Suppressor macrophage treated with lipopolysaccharide for 1 hour (primary cell): ENCODE measurements around the gene ECE1.

Experiments
- DNase-seq, 3 donors: peaks; one replicate each; pipeline ENCODE4 v3.0.0-alpha.2; 2020 to 2022

Gene ECE1

DNA sequence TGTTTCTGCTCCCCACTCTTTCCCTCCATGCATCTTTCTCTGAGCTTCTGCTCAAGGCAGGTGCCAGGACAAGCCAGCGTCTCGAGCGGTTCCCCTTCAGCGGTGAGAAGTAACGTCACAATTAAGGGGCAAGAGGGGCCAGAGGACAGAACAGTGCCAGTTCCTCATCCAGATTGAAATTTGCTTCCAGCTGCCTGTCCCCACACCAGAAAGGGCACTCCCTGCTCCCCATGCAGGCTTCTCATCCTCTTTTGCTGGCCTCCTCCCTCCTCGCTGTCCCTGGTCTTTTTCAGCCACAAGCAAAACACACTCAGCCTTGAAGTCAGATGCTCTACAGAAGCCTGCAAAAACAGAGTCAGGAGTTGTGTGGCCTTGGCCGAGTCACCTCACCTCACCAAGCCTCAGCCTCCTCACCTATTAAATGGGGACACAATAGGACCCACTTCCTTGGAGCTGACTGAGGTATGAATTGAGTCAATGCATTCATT lies 35.0 kb upstream of the ECE1 start:
- peak; percentile 45 to 67 (median 61) for DNase-seq

DNA sequence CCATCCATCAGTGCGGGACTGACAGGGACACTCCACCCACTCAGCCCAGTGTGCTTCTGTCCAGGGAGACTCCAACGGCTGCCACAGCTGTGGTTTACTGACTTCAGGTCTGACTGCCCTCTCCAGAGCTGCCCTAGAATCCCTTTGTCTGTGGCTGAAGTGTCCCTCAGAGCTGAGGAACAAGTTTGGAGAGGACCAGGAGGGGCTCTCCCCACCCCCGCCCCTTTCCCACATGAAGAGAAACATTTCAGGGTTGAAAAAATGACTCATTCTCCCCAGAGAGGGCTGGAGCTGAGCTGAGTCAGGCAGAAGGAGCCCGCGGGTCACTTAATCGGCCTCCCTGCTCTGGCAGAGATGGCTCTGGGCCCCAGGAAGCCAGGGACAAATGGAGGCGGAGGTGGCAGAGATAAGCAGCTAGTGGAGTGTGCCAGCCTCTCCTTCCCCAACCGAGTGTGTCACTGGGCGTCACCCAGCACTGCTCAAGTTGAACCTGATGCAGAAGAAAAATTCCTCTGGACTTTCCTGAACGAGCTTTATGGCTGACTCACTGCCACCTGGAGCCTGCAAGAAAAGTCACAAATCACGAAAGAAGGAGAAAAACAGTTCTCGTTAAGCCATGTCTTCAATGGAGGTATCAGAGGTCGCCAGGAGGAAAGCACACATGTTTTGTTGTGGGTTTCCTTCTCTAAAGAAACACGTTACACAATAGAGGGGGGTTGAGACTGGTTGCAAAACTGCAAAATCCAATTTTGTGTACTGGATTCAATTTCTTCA lies 34.3 kb upstream of the ECE1 start:
- peak; percentile 95 to 99 (median 97) for DNase-seq

DNA sequence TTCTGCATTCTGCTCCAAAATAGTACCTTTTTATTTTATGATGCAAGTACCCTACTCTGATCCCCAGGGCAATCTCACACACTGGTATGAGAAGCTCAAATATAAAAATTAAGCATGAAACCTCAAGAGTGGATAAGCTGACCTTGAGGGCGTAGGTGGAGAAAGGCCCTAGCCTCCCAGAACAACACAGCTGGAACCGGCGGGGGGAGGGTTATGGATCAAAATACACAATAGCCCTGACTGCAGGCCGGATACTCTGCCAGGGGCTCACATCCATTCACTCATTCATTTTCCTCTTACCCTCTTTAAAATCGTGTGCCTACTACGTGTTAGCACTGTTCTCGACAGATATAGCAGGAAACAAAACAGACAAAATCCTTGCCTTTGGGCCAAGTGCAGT lies 32.8 kb upstream of the ECE1 start:
- no peak for DNase-seq

DNA sequence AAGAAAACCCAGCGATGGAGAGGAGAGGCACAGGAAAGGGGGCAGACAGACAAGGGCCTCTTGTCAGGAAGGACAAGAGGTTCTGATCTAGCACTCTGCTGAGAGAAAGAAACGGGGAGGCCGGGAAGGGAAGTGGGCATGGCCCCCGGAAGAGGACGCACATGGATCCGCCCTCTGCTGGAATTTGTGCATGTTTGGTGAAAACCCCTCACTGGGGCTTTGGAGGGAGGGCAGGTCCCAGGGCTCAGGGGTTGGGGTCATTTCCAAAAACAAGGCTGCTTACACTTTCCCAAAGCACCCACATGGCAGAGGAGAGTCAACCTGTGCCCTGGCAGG lies 32.4 kb upstream of the ECE1 start:
- DNase-seq, result peak; percentile 39 to 58 (median 46)

DNA sequence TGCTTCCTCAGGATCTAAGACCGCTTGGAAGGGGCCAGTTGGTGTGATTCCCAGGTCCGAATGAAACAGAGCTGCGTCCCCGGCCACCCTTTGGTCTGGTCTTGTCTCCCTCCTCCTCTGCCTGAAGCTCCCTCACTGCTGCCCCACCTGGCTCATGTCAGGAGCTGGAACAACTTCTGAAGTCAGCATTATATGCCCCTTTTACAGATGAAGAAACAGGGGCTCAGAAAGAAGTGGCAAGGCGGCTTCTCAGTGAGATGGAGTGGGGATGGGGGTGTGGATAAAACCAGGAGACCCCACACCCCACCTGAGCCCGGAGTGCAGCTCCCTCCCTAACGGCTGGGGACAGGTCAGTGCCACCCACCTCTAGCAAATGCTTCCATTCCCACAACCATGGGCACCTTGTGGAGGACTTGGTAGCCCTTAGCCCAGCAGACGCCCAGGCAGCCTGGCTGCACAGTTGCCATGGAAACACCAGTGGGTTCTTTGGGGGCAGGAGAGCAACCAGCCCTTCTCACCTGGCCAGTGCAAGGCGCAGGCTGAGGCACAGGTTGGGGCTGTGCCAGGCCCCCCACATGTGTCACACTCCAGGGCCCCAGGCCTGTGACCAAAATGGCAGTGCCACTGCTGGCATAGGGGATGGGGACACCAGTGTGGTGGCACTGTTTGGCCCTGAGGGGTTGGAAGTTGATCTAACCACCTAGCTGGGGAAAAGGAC lies 31.9 kb upstream of the ECE1 start:
- no peak for DNase-seq

DNA sequence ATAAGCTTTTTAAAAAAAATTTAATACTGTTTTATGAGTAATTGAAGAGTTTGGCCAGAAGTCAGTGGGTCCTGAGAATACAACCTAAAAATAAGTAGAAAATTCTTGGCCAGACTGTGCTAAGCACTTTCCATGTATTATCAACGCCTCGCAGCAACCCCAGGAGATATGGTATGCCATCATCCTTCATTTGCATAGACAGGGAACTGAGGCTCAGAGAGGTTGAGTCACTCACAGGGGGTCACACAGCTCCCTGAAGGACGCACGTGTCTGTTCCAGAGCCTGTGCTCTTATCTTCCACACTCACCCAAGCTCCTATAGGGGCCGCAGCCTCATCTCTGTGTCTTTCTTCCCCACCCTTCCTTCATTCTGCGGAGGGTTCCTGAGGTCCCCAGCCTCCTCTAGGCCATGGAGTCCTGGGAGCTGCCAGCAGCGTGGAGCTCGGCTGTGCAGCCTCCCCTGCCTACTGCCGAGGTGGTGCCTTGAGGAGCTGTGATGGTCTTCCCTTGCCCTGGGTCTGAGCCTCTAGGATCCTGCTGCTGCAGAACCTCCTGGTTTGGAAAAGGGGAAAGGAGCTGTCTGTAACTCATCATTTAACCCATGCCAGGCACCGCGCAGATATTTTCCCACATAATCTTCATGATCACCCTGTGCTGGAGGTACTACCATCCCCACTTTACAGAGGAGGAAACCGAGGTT lies 30.3 kb upstream of the ECE1 start:
- no peak for DNase-seq

DNA sequence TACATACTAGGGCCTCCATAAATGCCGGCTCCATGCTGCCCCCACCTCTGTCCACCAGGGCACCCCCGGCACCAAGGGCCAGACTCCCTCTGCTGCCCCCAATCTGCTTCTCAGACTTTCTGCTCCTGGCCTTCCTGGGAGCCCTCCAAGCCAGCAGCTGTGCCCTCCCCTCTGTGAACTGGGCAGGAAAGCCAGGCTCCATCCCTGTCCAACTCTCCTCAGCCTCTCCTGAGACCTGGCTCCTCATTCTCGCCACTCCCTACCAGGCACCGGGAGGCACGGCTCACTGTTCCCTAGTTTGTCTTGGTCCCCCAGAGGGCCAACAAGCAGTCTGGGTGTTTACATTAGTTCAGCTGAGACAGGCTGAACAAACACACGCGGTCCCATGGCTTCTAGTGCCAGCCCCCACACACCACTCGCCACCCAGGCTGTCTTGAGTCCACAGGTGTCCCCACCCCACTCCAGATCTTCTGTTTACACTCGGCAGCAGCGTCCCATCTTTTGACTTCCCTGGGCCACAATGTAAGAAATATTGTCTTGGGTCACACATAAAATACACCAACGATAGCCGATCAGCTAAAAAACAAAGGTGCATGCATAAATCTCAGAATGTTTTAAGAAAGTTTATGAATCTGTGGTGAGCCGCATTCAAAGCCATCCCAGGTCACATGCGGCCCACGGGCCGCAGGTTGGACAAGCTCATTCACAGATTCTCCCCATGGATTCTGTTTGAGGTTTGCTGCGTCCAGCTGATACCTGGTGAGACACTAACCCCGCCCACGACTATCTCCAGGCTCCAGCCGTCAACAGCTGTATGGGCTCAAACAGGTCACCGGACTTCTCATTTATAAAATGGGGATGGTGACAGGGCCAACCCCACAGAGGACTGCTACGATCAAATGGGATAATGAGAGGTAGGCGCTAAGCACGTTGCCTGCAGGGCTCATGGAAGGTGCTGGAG lies 29.5 kb upstream of the ECE1 start:
- DNase-seq, result no peak

DNA sequence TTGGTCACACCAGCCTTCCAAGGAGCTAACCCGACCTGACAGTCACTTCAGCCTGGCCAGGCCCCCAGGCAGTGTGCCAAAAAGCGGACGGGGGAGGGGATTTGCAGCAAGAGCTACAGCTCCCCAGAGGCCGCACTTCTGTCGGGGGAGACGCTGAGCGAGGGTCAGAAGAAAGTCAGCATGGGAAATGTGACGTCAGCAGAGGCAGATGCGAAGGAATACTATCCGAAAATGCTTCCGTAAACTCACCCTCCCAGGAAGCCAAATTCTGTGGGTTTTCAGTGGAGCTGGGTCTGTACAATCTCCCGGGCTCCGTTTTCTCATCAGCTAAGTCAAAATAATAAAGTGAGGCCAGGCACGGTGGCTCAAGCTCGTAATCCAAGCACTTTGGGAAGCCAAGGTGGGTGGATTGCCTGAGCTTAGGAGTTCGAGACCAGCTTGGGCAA lies 28.5 kb upstream of the ECE1 start:
- no peak for DNase-seq

DNA sequence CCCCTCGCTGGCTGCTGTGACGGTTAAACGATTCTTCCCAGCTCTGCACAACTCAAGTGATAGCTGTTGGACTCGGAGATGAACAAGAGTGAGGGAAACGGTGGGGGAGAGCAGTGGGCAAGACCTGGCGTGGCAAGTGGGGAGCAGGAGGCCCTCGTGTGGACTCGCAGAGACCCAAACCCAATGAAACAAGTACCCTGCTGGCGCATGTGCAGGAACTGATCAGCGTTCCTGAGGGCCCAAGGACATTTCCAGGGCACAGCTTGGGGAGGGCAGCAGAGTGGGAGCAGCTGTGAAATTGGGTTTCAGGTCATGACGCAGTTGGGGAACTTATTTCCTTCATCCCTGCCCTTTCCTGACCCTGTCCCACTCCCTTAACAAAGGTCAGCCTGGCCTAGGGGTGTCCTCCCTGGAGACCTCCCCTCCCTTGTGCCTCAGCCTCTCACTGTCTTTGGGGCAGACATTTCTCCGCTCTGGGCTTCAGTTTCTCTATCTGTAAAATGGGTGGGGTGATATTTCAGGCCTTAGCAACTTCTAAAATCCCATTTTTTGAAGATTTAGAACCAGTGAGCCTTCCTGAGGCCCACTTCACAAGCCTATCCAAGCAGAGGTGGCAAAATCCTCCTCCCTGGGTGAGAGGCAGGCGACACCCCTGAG lies 27.9 kb upstream of the ECE1 start:
- DNase-seq, result no peak

DNA sequence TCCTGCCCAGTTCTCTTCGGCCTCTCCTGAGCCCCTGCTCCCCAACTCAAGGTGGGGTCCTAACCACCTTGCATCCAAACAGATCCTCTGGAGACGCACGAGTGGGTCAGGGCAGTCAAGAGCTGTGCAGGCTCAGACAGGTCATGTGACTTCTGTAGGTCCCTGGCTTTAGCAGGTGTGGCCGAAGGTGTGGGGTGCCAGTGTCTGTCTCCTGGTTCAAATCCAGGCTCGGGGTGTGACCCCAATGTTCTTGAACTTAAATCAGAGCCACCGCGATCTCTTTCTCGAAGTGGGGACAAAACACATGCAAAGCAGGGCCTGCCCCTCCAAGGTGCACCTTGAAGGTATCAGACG lies 27.4 kb upstream of the ECE1 start:
- DNase-seq, result no peak

DNA sequence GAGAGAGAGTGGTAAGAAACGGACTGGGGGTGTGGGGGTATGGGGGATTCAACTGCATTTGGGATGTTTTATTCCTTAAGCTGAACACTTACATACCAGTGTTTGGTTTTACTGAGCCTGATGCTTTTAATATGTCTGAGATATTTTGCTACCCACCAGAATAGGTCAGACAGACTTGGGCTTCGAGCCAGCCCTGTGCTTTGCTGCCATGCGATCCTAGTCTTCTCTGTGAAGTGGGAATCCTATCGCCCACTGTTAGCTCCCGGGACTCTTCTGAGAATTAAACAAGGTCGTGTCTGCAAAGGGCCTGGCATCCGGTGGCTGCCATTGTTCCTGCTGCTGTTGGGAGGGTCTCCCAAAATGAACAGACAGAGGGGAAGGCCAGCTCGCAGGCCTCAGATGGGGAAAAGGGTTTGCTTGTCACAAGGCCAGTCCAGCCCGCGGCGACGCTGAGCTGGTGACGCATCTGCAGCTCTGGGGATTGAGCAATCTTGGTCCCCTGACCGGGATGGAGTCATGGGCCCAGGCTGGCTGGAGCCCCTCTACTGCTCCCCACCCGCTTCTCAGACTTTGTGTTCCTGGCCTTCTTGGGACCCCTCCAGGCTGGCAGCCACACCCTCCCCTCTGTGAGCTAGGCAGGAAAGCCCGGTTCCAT lies 26.9 kb upstream of the ECE1 start:
- peak; percentile 93 to 94 (median 94) for DNase-seq

DNA sequence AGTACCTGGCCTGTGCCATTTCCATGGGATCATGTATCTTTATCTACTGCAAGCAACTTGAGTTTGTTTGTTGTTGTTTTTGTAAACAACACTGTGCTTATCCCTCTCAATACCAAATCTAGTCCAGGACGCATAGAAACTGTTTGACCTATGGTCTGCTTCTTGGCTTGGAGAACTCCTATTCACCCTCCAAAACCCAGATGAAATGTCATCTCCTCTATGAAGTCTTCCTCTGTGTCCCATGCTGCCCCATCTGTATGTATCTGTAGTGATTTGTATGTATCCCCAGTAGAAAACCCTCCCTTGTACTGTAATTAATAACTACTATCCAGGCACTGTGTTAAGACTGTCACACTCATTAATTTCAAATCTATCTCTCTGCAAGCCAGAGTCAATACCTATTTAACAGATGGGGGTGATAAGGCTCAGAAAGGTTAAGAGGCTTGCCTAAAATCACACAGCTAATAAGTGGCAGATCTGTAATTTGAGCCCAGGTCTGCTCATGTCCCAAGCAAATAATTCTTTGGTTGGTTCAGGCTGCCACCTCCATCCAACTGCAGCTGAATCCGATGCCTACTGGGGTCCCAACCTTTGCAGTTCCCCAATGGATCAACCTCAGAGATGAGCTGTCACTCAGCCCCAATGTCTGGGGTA lies 24.6 kb upstream of the ECE1 start:
- no peak for DNase-seq

DNA sequence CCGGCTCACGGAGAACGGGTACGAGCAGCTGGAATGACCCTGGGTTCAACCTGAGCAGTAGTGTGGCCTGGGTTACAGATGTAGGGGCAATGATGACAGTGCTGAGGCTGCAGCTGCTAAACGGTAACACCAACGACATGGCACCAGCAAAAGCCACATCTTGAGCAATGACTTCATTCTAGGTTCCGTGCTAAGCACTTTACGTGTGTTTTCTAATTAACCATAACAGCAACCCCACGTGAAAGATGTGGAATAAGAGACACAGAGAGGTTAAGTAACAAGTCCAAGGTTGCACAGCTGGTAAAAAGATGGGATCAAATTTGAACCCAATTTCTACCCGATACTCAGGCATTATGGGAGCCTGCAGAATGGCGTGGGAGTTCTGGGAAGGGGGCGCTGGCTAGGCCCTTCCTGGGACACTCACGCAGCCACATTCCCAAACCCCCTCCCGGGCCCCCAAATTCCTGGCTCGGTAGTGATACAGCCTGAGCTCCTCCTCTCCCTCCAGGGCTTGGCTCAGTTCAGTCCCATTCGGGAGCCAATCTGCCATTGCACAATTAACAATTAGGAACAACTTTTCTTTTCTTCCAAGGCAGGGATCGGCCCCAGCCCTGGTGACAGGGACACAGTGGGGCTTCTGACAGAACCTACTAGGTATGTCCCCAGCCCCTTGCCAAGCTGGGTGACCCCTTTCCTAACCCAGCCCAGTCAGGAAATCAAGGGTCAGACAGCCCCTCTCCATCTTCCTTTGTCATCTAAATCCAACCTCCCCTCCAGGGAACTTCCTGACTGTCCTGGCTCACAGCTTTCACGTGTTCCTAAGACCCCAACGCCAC lies 23.8 kb upstream of the ECE1 start:
- no peak for DNase-seq

DNA sequence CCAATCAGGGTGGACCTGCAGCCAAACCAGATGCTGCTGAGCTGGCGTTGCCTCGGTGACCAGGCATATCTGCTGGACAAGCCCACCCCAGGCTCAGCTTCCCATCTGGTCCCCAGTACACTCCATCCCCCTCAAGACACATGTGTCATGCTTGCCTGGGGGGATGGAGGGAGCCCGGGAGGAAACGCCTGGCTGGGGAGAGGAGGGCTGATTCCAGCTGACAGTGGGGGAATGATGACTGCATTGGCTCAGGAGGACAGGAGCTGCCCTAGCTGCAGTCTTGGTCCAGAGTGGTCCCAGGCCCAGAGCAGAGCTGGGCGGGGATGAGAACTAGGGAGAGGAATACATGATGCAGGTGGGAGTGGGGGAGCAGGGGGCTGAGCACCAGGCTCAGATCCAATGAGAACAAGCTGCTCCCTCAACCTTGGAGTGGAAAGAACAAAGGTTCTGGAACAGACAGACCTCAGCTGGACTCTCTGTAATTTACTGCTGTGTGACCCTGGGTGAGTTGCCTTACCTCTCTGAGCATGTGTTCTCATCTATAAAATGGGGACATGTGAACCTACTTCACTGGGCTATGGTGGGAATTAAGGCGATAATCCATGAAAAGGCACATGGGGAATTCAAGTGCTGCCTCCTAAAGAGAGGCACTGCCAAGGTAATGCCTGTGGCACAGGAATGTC lies 23.1 kb upstream of the ECE1 start:
- no peak for DNase-seq

DNA sequence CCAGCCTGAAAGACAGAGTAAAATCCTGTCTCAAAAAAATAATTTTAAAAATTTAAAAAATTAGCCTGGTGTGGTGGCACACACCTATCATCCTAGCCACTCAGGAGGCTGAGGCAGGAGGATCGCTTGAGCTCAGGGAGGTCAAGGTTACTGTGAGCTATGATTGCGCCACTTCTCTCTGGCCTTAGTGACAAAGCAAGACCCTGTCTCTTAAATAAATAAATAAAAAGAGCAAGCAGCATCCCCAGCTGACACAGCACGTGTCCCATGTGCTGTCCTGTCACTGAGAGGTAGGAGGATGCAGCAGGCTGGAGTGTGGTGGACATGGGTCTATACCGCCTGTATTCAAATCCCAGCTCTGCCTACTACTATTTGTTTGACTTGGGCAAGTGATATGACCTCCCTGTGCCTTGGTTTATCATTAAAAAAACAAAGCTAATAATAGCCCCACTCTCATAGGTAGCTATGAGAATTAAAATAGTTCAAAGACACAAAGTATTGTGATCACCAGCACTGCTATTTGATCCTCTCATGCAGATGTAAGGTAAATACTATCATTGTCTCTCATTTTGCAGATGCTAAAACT lies 22.2 kb upstream of the ECE1 start:
- DNase-seq, result no peak

DNA sequence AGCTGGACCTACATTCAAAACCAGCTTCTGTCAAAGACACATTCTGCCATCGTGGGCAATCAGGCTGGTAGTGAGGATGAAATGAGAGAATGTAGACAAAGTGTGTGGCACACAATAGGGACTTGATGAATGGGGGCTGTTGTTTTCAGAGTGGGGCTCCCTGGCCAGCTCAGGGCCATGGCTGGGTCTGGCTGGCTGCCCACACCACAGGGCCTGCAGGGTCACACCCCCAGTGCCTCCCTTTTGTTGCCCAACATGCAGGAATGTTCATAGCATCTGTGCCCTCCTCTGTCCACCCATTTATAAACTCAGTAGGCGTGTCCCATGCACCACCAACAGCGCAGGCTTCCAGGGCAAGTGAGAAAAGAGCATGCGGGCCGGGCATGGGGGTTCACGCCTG lies 20.8 kb upstream of the ECE1 start:
- DNase-seq, result no peak

DNA sequence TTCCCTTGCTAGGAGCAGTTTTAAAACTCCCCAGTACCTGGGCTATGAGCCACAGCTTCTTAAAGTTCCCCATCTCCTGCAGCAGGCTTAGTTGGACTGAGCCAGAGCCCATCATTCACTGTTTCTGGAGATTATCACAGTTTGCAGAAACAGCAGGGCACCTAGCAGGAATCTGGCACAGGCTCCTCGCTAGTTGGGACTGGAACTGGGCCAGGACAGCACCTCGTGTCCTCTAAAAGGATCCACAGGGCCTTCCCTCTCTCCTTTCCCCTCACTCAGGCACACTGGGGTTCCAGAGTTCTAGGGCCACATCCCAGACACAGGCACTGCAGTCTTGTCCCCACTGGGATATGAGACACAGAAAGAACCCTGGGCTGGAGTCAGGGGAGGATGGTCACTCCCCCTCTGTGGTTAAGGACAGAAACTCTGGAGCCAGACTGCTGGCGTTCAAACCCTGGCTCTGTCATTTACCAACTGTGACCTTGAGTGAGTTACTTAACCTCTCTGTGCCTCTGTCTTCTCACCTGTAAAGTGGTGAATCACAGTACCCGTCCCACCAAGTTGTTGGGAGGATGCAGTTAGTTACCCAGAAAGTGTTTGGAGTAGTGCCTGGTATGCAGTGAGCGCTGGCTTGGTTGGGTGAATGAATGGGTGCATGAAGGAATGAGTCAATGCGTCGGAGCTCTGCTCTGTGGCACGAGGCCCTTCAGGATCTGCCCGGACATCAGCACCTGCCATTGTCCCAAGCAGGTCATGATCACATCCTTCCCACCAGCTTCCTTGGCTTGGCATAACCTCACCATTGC lies 18.8 kb upstream of the ECE1 start:
- DNase-seq, result no peak

DNA sequence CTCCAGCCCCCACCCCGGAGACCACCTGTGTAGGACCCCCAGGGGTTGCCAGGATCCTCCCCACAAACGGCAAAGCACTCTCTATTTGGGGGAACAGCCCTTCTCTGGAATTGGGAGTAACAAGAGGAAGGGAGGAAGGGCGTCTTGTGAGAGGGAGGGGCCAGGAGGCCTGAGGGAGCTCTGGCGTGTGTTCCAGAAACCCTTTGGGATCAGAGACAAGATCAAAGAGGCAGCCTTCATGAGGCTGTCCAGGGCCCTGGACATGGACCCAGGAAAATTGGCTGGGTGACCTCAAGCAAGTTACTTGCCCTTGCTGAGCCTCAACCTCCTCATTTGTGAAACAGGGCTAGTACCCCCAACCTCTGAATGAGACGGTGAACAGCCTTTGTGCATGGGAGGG lies 18.1 kb upstream of the ECE1 start:
- DNase-seq, result no peak
